ENCODE results near the gene PHB1. TPM values are rescaled to one million over a fixed set of nuclear protein-coding genes. Genes with fewer than 3 reads are reported as not detected.

PHB1 gene
- polyA plus RNA-seq, 1 of the 3 experiments (the other 2 are of a cell fraction), result 379 TPM

- TF ChIP-seq ELF1 (IDR thresholded peaks at IDR 0.05) (no peak), MAX (IDR thresholded peaks at IDR 0.05; ENCODE audit: low read depth) (no peak), TAF1 (IDR thresholded peaks at IDR 0.05; ENCODE audit: borderline replicate concordance, low read depth, low read length) (no peak), IRF3 (IDR thresholded peaks at IDR 0.05; ENCODE audit: low read depth, low read length) (no peak), CTCF (IDR thresholded peaks at IDR 0.05) (no peak), MXI1 (IDR thresholded peaks at IDR 0.05; ENCODE audit: low read depth, low read length) (no peak)
Observed at GRCh38 chr17:49386373-49386772, 28.3 kb downstream of the PHB1 start (continued).

GRCh38 chr17:49384951-49385350, 29.7 kb downstream of the PHB1 start:
- Histone ChIP-seq H3K4me3 (ENCODE audit: low read depth in 2 of 2, low read length in 1 of 2) (no peak overlapping the region), H3K9ac (no peak overlapping the region), H3K9me2 (no peaks in the 10 kb centered on the region), H3K27me3 (ENCODE audit: insufficient read depth) (no peaks in the 10 kb centered on the region), H2AFZ (ENCODE audit: low read depth) (no peak overlapping the region), H3K36me3 (replicated peaks in 1 of 2; ENCODE audit: control insufficient read depth in 1 of 2, insufficient read depth in 2 of 2, low read length in 1 of 2) (no peaks in the 10 kb centered on the region), H3F3A (replicated peaks; ENCODE audit: insufficient read depth) (no peaks in the 10 kb centered on the region), H3K79me2 (ENCODE audit: insufficient read depth) (no peaks in the 10 kb centered on the region), H3K9me3 (no peaks in the 10 kb centered on the region), H4K20me1 (ENCODE audit: insufficient read depth) (no peaks in the 10 kb centered on the region), H3K27ac (ENCODE audit: low read depth in 2 of 2, low read length in 1 of 2) (no peak overlapping the region), H3K4me2 (no peak overlapping the region), H3K4me1 (ENCODE audit: control insufficient read depth in 1 of 2, insufficient read depth in 2 of 2, low read depth in 1 of 2, low read length in 1 of 2) (peaks cover 0 to 10% of the 10 kb centered on the region in 2 experiments; a peak in 1 of 4 replicates)
- CTCF ChIA-PET, result interaction anchor here (1.2 to 5.4 kb wide), 5 partner anchors 17 to 193 kb away, joined by 5 to 23 read pairs (median 8); no protein-coding TSS in a partner anchor
- no peak for DNase-seq
- POLR2A ChIA-PET, result no interaction called here
- TF ChIP-seq SMC3 (IDR thresholded peaks at IDR 0.05; ENCODE audit: low read depth, low read length), result no peak
- no peak for TF ChIP-seq IRF3 (IDR thresholded peaks at IDR 0.05; ENCODE audit: low read depth, low read length)
- TF ChIP-seq MXI1 (IDR thresholded peaks at IDR 0.05; ENCODE audit: low read depth, low read length), result no peak
- 80% methylated on average over 4 of the region's 4 CpGs for WGBS (ENCODE audit: low lambda C conversion rate)

- no peak for TF ChIP-seq TAF1 (IDR thresholded peaks at IDR 0.05; ENCODE audit: borderline replicate concordance, low read depth, low read length)
- TF ChIP-seq SMC3 (IDR thresholded peaks at IDR 0.05; ENCODE audit: low read depth, low read length), result no peak
- no peak for TF ChIP-seq TEAD4 (IDR thresholded peaks at IDR 0.05; ENCODE audit: borderline replicate concordance, insufficient read depth)
- TF ChIP-seq GATA2 (CRISPR knock-in tag; IDR thresholded peaks at IDR 0.05), result no peak
- no peak for TF ChIP-seq ZBTB33 (IDR thresholded peaks at IDR 0.05; ENCODE audit: borderline replicate concordance, low read depth)
- TF ChIP-seq ELF1 (IDR thresholded peaks at IDR 0.05), result no peak
- no peak for TF ChIP-seq FOSL2 (IDR thresholded peaks at IDR 0.05; ENCODE audit: borderline replicate concordance, low read depth)
- no peak for TF ChIP-seq RXRA (IDR thresholded peaks at IDR 0.05; ENCODE audit: borderline replicate concordance, low read depth)
- TF ChIP-seq CTCF (IDR thresholded peaks at IDR 0.05), result no peak
- no peak for TF ChIP-seq NFIC (IDR thresholded peaks at IDR 0.05; ENCODE audit: borderline replicate concordance)
Observed at GRCh38 chr17:49383060-49383459, 31.6 kb downstream of the PHB1 start.

More at GRCh38 chr17:49383060-49383459, 31.6 kb downstream of the PHB1 start:
- CTCF ChIA-PET, result interaction anchor here (1.0 to 5.4 kb wide), 8 partner anchors 11 to 313 kb away, joined by 3 to 23 read pairs (median 8); no protein-coding TSS in a partner anchor
- Histone ChIP-seq H3K27me3 (ENCODE audit: insufficient read depth) (no peaks in the 10 kb centered on the region), H4K20me1 (ENCODE audit: insufficient read depth) (no peaks in the 10 kb centered on the region), H3K9me3 (no peaks in the 10 kb centered on the region), H3K9ac (no peak overlapping the region), H3K9me2 (no peaks in the 10 kb centered on the region), H3K36me3 (replicated peaks in 1 of 2; ENCODE audit: control insufficient read depth in 1 of 2, insufficient read depth in 2 of 2, low read length in 1 of 2) (no peaks in the 10 kb centered on the region), H3K4me3 (ENCODE audit: low read depth in 2 of 2, low read length in 1 of 2) (no peak overlapping the region), H3K27ac (ENCODE audit: low read depth in 2 of 2, low read length in 1 of 2) (no peak overlapping the region), H2AFZ (ENCODE audit: low read depth) (no peak overlapping the region), H3F3A (replicated peaks; ENCODE audit: insufficient read depth) (no peaks in the 10 kb centered on the region), H3K4me2 (no peak overlapping the region), H3K4me1 (ENCODE audit: control insufficient read depth in 1 of 2, insufficient read depth in 2 of 2, low read depth in 1 of 2, low read length in 1 of 2) (peaks cover 0 to 10% of the 10 kb centered on the region in 2 experiments; a peak in 1 of 4 replicates), H3K79me2 (ENCODE audit: insufficient read depth) (no peaks in the 10 kb centered on the region)
- POLR2A ChIA-PET, result no interaction called here
- no peak for DNase-seq
- 83% methylated on average over 10 of the region's 10 CpGs for WGBS (ENCODE audit: low lambda C conversion rate)

Data from SK-N-SH (cell line).